ENCODE results near the gene ADAM22. TPM values are rescaled to one million over a fixed set of nuclear protein-coding genes. Genes with fewer than 3 reads are reported as not detected.

The ADAM22 gene
- total and polyA plus RNA-seq, 2 experiments from 2014 or later: 0.09 to 0.54 TPM

GRCh38 chr7:88219781-88220747 is 286.0 kb downstream of the ADAM22 start, which contains the start of gene SRI:
Gene SRI (minus strand): TSS chr7:88220038. CDS start chr7:88220026, 12 bp downstream.
- H3K9me3 ChIP-seq (ENCODE audit: low read depth): no peaks in the 10 kb centered on the region
- H3K27ac ChIP-seq: peak within 1 kb of the TSS; percentile 89
- peaks cover 17% of the 10 kb centered on the region for H3K36me3 ChIP-seq (ENCODE audit: low read depth)
- H3K4me2 ChIP-seq (ENCODE audit: unreplicated experiment): peak within 1 kb of the TSS; percentile 99
- peaks cover 25% of the 10 kb centered on the region for H3K4me1 ChIP-seq (ENCODE audit: insufficient read depth)
- H3K79me2 ChIP-seq (ENCODE audit: insufficient read depth): peaks cover 47% of the 10 kb centered on the region
- H3K4me3 ChIP-seq: peak within 1 kb of the TSS; percentile 91
- H4K20me1 ChIP-seq (ENCODE audit: insufficient read depth): peaks cover 6% of the 10 kb centered on the region; the same call in 1 of the 2 replicates
- H2AFZ ChIP-seq: peak within 1 kb of the TSS; percentile 96
- peak; percentile 96 for DNase-seq
- peaks cover 23% of the 10 kb centered on the region for H3F3A ChIP-seq (ENCODE audit: insufficient read depth)
- TF ChIP-seq EZH2 (IDR thresholded peaks at IDR 0.05; ENCODE audit: insufficient read depth, poor library complexity, severe bottlenecking) (no peak), EZH2phosphoT487 (IDR thresholded peaks at IDR 0.05; ENCODE audit: insufficient read depth, low read depth) (no peak)
- WGBS, 2 experiments (ENCODE audit: low coverage in 1 of 2, low lambda C conversion rate in 2 of 2, missing lambda C conversion rate in 2 of 2): 1% methylated on average over 57 to 58 of the region's 75 CpGs
- H3K27me3 ChIP-seq (replicated peaks; ENCODE audit: insufficient read depth): no peaks in the 10 kb centered on the region
- no peaks in the 10 kb centered on the region for H3K9me2 ChIP-seq (ENCODE audit: insufficient read depth)
- peak within 1 kb of the TSS; percentile 92 for H3K9ac ChIP-seq
- in situ Hi-C loops (cut with MboI): no loop called here

- Histone ChIP-seq H3K27ac (no peak overlapping the region), H3K9ac (no peak overlapping the region), H3F3A (ENCODE audit: insufficient read depth) (peaks cover 30% of the 10 kb centered on the region), H3K4me3 (no peak overlapping the region), H4K20me1 (ENCODE audit: insufficient read depth) (peaks cover 2% of the 10 kb centered on the region; the same call in 1 of the 2 replicates), H3K4me1 (ENCODE audit: insufficient read depth) (peaks cover 26% of the 10 kb centered on the region), H3K79me2 (ENCODE audit: insufficient read depth) (peaks cover 15% of the 10 kb centered on the region), H3K9me3 (ENCODE audit: low read depth) (no peaks in the 10 kb centered on the region), H3K4me2 (ENCODE audit: unreplicated experiment) (no peak overlapping the region), H3K36me3 (ENCODE audit: low read depth) (no peaks in the 10 kb centered on the region), H3K27me3 (replicated peaks; ENCODE audit: insufficient read depth) (no peaks in the 10 kb centered on the region), H3K9me2 (ENCODE audit: insufficient read depth) (no peaks in the 10 kb centered on the region), H2AFZ (no peak overlapping the region)
- 89 to 97% methylated on average over 2 of the region's 2 CpGs for WGBS, 2 experiments (ENCODE audit: low coverage in 1 of 2, low lambda C conversion rate in 2 of 2, missing lambda C conversion rate in 2 of 2)
- in situ Hi-C loops (cut with MboI): no loop called here
- no peak for DNase-seq
- TF ChIP-seq EZH2 (IDR thresholded peaks at IDR 0.05; ENCODE audit: insufficient read depth, poor library complexity, severe bottlenecking) (no peak), EZH2phosphoT487 (IDR thresholded peaks at IDR 0.05; ENCODE audit: insufficient read depth, low read depth) (no peak)
Measured at GRCh38 chr7:88223265-88223664, 289.2 kb downstream of the ADAM22 start.

GRCh38 chr7:88224601-88225275 is 290.7 kb downstream of the ADAM22 start:
- Histone ChIP-seq H3K36me3 (ENCODE audit: low read depth) (no peaks in the 10 kb centered on the region), H4K20me1 (ENCODE audit: insufficient read depth) (no peaks in the 10 kb centered on the region), H3K4me1 (ENCODE audit: insufficient read depth) (peaks cover 23% of the 10 kb centered on the region), H3K79me2 (ENCODE audit: insufficient read depth) (0 out of 2 replicates have a peak, but pooled peaks cover under 1% of the 10 kb centered on the region), H3K27ac (no peak overlapping the region), H3K4me3 (no peak overlapping the region), H3F3A (ENCODE audit: insufficient read depth) (peaks cover 30% of the 10 kb centered on the region), H3K27me3 (replicated peaks; ENCODE audit: insufficient read depth) (no peaks in the 10 kb centered on the region), H3K4me2 (ENCODE audit: unreplicated experiment) (no peak overlapping the region), H2AFZ (no peak overlapping the region), H3K9ac (no peak overlapping the region), H3K9me2 (ENCODE audit: insufficient read depth) (no peaks in the 10 kb centered on the region), H3K9me3 (ENCODE audit: low read depth) (no peaks in the 10 kb centered on the region)
- TF ChIP-seq EZH2phosphoT487 (IDR thresholded peaks at IDR 0.05; ENCODE audit: insufficient read depth, low read depth): no peak
- TF ChIP-seq EZH2 (IDR thresholded peaks at IDR 0.05; ENCODE audit: insufficient read depth, poor library complexity, severe bottlenecking): no peak
- peak; percentile 67 for DNase-seq
- WGBS, 2 experiments (ENCODE audit: low coverage in 1 of 2, low lambda C conversion rate in 2 of 2, missing lambda C conversion rate in 2 of 2): 4 to 8% methylated on average over 2 of the region's 2 CpGs
- in situ Hi-C loops (cut with MboI): loop anchor here (25.0 kb wide), 2 partner anchors 1388 to 1888 kb away; no protein-coding TSS in a partner anchor

DNA sequence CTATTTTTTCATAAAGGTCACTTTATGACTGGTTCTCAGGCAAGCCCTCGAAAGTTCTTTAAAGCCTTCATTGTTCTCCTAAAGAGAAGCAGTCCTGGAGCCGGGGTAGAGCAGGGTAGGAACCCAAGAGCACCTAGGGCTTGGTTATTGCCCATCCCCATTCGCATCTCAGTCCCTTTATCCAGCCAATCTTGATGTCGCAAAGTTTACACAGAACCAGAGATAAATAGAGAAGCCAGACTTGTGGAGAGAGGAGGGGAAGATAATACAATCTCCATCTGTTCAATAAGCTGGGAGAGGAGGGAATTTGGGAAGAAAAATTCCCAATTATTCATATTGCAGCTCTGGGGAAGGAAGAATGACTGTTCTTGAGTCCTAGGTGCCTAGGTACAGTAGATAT is 292.1 kb downstream of the ADAM22 start:
- Histone ChIP-seq H3K4me3 (no peak overlapping the region), H3K27ac (no peak overlapping the region), H4K20me1 (ENCODE audit: insufficient read depth) (no peaks in the 10 kb centered on the region), H3K9ac (no peak overlapping the region), H3K36me3 (ENCODE audit: low read depth) (no peaks in the 10 kb centered on the region), H3F3A (ENCODE audit: insufficient read depth) (peaks cover 20% of the 10 kb centered on the region), H3K9me2 (ENCODE audit: insufficient read depth) (no peaks in the 10 kb centered on the region), H3K27me3 (replicated peaks; ENCODE audit: insufficient read depth) (no peaks in the 10 kb centered on the region), H3K4me2 (ENCODE audit: unreplicated experiment) (no peak overlapping the region), H3K4me1 (ENCODE audit: insufficient read depth) (peaks cover 18% of the 10 kb centered on the region; the same call in 1 of the 2 replicates), H3K79me2 (ENCODE audit: insufficient read depth) (no peaks in the 10 kb centered on the region), H2AFZ (no peak overlapping the region), H3K9me3 (ENCODE audit: low read depth) (no peaks in the 10 kb centered on the region)
- no peak for DNase-seq
- no peak for TF ChIP-seq EZH2 (IDR thresholded peaks at IDR 0.05; ENCODE audit: insufficient read depth, poor library complexity, severe bottlenecking)
- no peak for TF ChIP-seq EZH2phosphoT487 (IDR thresholded peaks at IDR 0.05; ENCODE audit: insufficient read depth, low read depth)
- in situ Hi-C loops (cut with MboI): loop anchor here (25.0 kb wide), 2 partner anchors 1386 to 1886 kb away; no protein-coding TSS in a partner anchor
- 88% methylated on average over 4 of the region's 4 CpGs for WGBS, 2 experiments (ENCODE audit: low coverage in 1 of 2, low lambda C conversion rate in 2 of 2, missing lambda C conversion rate in 2 of 2)

Data from GM23248 (cell line).